HG02798 (cell line): ENCODE measurements around the gene CIDEA.

Experiments
- ATAC-seq: cut with Tn5 transposase; IDR thresholded peaks from one replicate; pipeline ENCODE4 v1.9.1; 2021; ENCODE audit warnings: mild to moderate bottlenecking; ENCODE audit not compliant: unreplicated experiment, poor library complexity

CIDEA gene

DNA sequence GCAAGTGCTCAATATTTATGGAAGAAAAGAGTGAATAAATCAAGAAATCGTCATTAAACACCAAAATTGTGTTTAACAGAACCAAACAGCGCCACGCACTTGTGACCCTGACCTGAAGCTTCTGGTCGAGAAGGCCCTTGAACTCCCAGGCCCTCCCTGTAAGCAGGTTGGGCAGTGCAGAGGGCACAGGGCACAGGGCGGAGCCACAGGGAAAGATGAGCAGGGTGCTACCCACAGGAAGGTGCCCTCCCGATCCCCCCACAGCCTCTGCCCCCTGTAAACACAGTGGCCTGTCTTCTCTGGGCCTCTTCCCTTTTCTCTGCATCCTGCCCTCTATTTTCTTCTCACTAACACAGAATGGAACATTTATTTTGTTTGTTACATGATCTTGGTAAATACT lies 37.0 kb downstream of the CIDEA start:
- no peak for ATAC-seq

DNA sequence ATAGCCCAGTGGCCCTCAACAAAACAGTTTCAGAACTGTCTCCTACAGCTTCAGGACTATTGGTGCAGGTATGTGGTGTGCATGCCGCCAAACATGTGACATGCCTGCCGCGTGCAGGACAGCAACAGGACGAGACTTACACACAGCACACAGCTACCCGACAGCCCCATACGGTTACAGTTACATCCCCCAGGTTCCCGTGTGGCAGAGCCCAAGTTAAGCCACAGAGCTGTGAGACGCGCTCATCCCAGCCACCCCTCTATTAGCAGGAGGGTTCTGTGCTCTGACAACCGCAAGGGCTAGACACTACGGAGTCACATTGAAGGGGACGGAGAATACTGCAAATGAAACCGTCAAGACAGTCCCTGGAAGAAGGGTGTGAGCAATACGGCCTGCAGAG lies 37.5 kb downstream of the CIDEA start:
- ATAC-seq = no peak

DNA sequence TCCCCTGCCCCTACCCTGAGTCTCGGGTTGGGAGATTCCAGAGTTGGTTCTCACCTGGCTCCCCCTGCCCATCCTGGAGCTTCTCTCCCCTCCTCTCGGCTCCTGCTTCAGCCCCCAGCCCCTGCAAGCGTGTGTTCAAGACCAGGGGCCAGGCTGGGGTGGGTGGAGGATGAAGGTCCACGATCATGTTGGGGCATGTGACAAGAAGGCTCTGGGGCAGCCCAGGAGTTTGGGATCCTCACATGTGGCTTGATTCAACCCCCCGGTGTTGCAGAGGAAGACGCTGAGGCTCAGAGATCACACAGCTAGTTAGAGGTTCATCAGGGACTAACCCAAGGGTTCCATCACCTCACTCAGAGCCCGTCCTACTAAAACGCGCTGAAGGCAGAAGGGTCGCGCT lies 39.7 kb downstream of the CIDEA start:
- no peak for ATAC-seq

DNA sequence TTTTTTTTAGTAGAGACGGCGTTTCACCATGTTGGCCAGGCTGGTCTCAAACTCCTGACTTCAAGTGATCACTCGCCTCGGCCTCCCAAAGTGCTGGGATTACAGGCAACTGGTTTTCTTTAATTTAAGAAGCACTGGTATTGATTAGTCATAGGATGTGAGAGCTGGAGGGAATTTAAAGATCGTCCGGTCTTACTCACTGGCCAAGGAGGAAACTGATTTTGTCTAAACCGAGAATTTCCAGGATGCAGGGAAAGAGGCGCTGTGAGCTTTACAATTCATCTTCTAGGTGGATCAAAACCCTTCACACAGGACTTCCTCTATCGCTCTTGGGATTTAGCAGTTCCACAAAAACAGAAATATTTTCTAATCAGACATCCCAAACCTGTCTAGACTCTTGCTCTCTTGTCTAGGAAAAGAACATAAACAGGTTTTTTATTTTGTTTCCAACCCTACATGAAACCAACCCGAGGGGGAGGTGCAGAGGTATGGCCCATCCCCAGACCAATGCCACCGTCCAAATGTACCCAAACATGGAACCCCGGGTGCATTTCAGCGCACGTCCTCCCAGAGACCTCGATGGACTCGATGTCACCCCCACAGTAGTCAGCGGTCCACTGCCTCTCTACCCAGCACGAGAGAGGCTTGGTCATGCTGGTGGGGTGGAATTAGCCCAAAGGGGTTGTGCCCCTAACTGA lies 41.4 kb downstream of the CIDEA start:
- no peak for ATAC-seq

- no peak for ATAC-seq
These were observed 41.9 kb downstream of the CIDEA start for GRCh38 chr18:12296087-12296403.

- ATAC-seq = no peak
These were observed 42.3 kb downstream of the CIDEA start for GRCh38 chr18:12296457-12296856.

GRCh38 chr18:12299862-12300261 lies 45.7 kb downstream of the CIDEA start:
- ATAC-seq = no peak

GRCh38 chr18:12301263-12302005 lies 47.3 kb downstream of the CIDEA start:
- no peak for ATAC-seq

DNA sequence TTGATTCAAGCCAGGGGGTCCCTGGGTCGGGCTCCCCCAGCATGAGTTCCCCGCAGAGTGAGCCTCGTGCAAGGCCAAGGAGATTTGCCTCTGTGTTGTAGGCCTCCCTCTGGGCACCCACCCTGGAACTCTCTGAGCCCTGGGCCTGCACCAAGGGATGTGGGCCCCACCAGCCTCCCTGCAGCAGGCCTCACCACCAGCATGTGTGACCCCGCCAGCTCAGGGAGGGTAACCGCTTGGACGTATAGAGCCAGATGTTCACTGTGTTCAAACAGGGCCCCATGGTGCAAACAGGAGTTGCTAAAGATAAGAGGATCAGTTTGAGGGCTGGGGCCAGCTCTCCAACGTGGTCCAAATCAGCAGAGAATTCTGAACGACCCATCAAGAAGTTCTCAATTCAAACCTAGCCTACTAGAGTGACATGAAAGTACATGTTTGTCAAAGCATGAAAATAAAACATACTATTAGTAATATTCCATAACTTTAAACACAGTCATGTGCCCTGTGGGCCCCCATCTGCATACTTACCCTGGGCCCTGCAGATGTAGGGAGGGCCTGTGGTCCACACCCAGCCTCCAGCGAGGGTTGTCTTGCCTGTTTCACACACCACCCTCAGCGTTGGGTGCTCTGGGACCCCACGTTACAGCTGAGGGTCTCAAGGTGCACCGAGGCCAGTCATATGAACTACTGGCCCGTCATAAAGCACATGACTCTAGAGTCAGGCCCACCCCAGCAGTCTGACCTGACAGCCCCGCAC lies 48.4 kb downstream of the CIDEA start:
- no peak for ATAC-seq

- ATAC-seq = no peak
These were observed 50.4 kb downstream of the CIDEA start for GRCh38 chr18:12304351-12305210.

DNA sequence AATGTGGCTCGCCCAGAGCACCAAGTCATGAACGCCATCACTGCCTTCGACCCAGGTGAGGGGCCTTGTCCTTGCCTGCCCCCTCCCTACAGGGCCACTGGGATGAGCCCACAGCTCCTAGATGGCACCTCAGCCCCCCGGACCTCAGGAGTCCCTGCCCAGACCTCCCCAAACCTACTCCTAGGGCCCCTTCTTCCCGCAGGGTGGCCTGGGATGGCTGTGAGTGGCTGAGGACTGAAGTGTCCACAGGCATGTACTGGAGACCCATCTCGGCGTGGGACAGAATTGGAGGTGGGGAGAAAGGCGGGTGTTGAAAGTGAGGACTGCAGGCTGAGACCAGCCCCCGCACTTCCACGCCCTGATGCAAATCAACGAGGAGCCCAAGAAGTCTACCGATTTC lies 51.0 kb downstream of the CIDEA start:
- no peak for ATAC-seq

- ATAC-seq = no peak
These were observed 51.9 kb downstream of the CIDEA start for GRCh38 chr18:12305930-12306629.

- ATAC-seq = no peak
These were observed 52.9 kb downstream of the CIDEA start for GRCh38 chr18:12306752-12307700.

GRCh38 chr18:12307701-12308385 lies 53.7 kb downstream of the CIDEA start, which contains the start of gene TUBB6:
Gene TUBB6, plus strand, starts transcription at chr18:12308241. Its CDS starts 52 bp downstream, at chr18:12308293.
- peak; percentile 55 for ATAC-seq

DNA sequence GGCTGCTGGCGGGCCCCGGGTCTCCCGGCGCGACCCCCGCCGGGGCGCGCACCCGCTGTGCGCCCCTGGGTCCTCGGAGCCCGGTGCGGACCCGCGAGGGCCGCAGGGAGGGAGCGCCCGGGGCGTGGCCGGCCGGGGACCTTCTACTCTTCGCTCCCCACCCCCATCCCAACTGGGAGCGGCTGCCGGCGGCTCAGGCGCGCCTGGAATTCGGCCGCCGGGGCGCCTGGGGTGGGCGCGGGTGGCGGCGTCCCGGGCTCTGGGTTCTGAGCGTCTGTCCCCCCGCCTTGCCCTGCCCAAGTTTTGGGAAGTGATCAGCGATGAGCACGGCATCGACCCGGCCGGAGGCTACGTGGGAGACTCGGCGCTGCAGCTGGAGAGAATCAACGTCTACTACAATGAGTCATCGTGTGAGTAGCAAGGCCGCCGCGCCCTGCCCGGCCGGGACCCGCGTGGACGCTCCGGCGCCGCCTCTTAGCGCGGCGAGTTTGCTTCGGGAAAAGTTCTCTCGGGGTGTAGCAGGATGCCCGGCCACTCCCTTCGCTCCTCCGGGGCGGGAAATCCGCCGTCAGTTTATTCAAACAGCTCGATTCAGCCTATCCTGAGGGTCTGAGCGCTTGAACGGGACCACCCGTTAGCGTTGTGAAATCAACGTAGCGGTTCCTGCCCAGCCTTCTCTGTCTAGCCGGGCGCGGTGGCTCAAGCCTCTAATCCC lies 54.4 kb downstream of the CIDEA start:
- peak; percentile 68 for ATAC-seq

DNA sequence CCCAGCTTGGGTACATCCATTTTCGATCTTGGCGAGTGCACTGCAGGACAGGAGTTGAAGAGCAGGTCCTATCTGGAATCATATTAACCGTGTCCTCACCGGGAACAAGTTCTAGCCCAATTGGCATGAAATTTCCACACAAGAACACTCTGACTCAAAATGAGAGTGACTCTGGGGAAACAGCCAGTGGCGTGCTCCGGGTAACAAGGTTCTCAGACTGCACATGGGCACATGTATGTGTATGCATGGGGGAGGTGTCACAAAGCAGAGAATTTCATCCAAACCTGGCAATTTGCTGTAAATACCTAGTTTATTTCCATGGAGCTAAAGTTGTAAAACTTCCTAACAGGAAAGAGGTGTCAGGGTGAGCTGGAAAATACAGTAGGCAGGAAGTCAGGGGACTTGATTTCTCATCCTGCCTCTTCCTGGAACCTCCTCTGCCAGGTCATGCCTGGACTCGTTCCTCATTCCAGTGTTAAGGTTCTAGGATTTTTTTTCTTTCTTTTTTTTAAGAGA lies 55.6 kb downstream of the CIDEA start:
- ATAC-seq = no peak

GRCh38 chr18:12310762-12311161 lies 56.6 kb downstream of the CIDEA start:
- ATAC-seq = no peak
